ENCODE measurements around the gene TPRX1. TPM values are rescaled to one million over a fixed set of nuclear protein-coding genes. Genes with fewer than 3 reads are reported as not detected.

The TPRX1 gene
- total and polyA plus RNA-seq, 9 of the 15 experiments (the other 6 are each of a cell fraction or from before 2014, with no cell fraction given), result not detected

DNA sequence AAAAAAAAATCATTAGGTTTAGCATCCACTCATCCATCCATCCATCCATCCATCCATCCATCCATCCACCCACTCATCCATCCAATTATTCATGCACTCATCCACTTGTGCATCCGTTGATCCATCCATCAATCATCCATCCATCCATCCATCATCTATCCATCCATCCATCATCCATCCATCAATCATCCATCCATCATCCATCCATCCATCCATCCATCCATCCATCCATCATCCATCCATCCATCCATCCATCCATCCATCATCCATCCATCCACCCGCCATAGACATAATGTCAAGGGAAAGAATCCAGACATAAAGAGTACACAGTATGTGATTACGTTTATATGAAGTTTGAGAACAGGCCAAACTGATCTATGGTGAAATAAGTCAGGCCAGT is 34.8 kb downstream of the TPRX1 start:
- Histone ChIP-seq H3K27me3 (ENCODE audit: control insufficient read depth in 2 of 2, insufficient read depth in 2 of 2, low read length in 2 of 2) (no peaks in the 10 kb centered on the region), H3K9ac (ENCODE audit: insufficient read depth in 1 of 2, low read depth in 2 of 2, low read length in 2 of 2) (no peak overlapping the region), H3K4me3 (no peak overlapping the region), H3K4me1 (replicated peaks in 1 of 2; ENCODE audit: control insufficient read depth in 2 of 2, insufficient read depth in 2 of 2, low read length in 2 of 2) (peaks cover 5 to 17% of the 10 kb centered on the region in 2 experiments; a peak in 3 of 5 replicates), H3K79me2 (ENCODE audit: control insufficient read depth, insufficient read depth, low read length) (no peaks in the 10 kb centered on the region), H2AFZ (ENCODE audit: low read depth, low read length) (no peak overlapping the region), H3K36me3 (ENCODE audit: control insufficient read depth, insufficient read depth, low read length) (no peaks in the 10 kb centered on the region), H3K9me1 (ENCODE audit: control insufficient read depth, insufficient read depth, low read length) (no peaks in the 10 kb centered on the region), H4K20me1 (replicated peaks; ENCODE audit: control insufficient read depth, insufficient read depth, low read length) (peaks cover 2% of the 10 kb centered on the region; the same call in 1 of the 2 replicates), H3K4me2 (ENCODE audit: insufficient read depth, low read length) (no peak overlapping the region), H3K27ac (ENCODE audit: extremely low read depth, low read depth, low read length) (no peak overlapping the region), H3K9me3 (replicated peaks; ENCODE audit: control insufficient read depth, insufficient read depth, low read depth, low read length) (no peaks in the 10 kb centered on the region)
- DNase-seq (ENCODE audit: extremely low read depth in 1 of 4, low spot score in 3 of 4), result no peak
- ChIA-PET POLR2A (interaction anchor here (0.8 kb wide), 1 partner anchor 27 kb away, joined by 4 read pairs; no protein-coding TSS in a partner anchor), CTCF (ENCODE audit: low intra/inter-chr PET ratio) (no interaction called here)
- no peak for ATAC-seq
- TF ChIP-seq KDM4B (IDR thresholded peaks at IDR 0.05; ENCODE audit: borderline replicate concordance in 2 of 2, low read depth in 1 of 2) (no peak), KDM1A (IDR thresholded peaks at IDR 0.05) (peak; percentile 75 to 80), KAT2B (IDR thresholded peaks at IDR 0.05; ENCODE audit: low read depth, low read length) (no peak), PCBP2 (IDR thresholded peaks at IDR 0.05; ENCODE audit: low read depth, low read length, poor library complexity, severe bottlenecking) (no peak), ARHGAP35 (IDR thresholded peaks at IDR 0.05; ENCODE audit: partially characterized antibody) (peak; percentile 96), CXXC5 (CRISPR knock-in tag; IDR thresholded peaks at IDR 0.05) (no peak), CBFB (CRISPR knock-in tag; IDR thresholded peaks at IDR 0.05) (no peak), MEIS2 (IDR thresholded peaks at IDR 0.05; ENCODE audit: partially characterized antibody) (peak; percentile 86), HDAC1 (IDR thresholded peaks at IDR 0.05) (peak in 1 of 2 experiments; percentile 65; a peak in 2 of 4 replicates), EHMT2 (IDR thresholded peaks at IDR 0.05) (peak; percentile 64; the same call in 1 of the 2 replicates), CCNT2 (IDR thresholded peaks at IDR 0.05; ENCODE audit: borderline replicate concordance, extremely low read depth, insufficient read length, low read depth, low read length) (no peak), MXI1 (IDR thresholded peaks at IDR 0.05; ENCODE audit: low read depth, low read length) (no peak), PBX2 (CRISPR knock-in tag; IDR thresholded peaks at IDR 0.05; ENCODE audit: low read depth) (peak; percentile 36; the same call in 1 of the 2 replicates), PBX2 (tag; conservative IDR thresholded peaks at IDR 0.05; ENCODE audit: low read depth) (peak; percentile 97), PKNOX1 (IDR thresholded peaks at IDR 0.05) (peak; percentile 93), GTF2E2 (tag; IDR thresholded peaks at IDR 0.05) (no peak), NFE2L1 (tag; IDR thresholded peaks at IDR 0.05; ENCODE audit: borderline replicate concordance, low read depth) (no peak), SIN3A (IDR thresholded peaks at IDR 0.05; ENCODE audit: borderline replicate concordance in 2 of 2, control insufficient read depth in 1 of 2, low read depth in 2 of 2, low read length in 2 of 2) (no peak)
- 7% methylated on average over 3 of the region's 3 CpGs for WGBS (ENCODE audit: insufficient coverage, low coverage, missing lambda C conversion rate)
- in situ Hi-C loops (cut with MboI), result no loop called here
- BruUV-seq (replicated peaks), result no TSS peak
- FAIRE-seq, result no peak
- intact Hi-C loops (cut with micrococcal nuclease), result no loop called here
